Right renal cortex interstitium (tissue), 3 donors: Measurements from ENCODE around the gene B3GNT7. TPM values are rescaled to one million over a fixed set of nuclear protein-coding genes. Genes with fewer than 3 reads are reported as not detected.
"Not testable (repeated sequence)": the region's sequence is repeated elsewhere in the genome, so short reads cannot be mapped to it uniquely, and the experiment has no call there.

Experiments
- DNase-seq, 3 donors: peaks; one replicate each; pipeline ENCODE4 v3.0.0-alpha.2; 2013; ENCODE audit warnings: low read depth in 3 of 3, low spot score in 2 of 3
- polyA plus RNA-seq, 3 donors: library from polyadenylated mRNA; unstranded; fragments of 120-200 nt; gene quantifications; one replicate each; pipeline ENCODE4 v1.2.1, GENCODE V29; 2013; ENCODE audit not compliant: insufficient read length in 3 of 3

B3GNT7 gene
- polyA plus RNA-seq, 3 donors = 2.5 to 3.4 (median 2.8) TPM

GRCh38 chr2:231399046-231399852 lies 3.7 kb downstream of the B3GNT7 start:
- no peak for DNase-seq

DNA sequence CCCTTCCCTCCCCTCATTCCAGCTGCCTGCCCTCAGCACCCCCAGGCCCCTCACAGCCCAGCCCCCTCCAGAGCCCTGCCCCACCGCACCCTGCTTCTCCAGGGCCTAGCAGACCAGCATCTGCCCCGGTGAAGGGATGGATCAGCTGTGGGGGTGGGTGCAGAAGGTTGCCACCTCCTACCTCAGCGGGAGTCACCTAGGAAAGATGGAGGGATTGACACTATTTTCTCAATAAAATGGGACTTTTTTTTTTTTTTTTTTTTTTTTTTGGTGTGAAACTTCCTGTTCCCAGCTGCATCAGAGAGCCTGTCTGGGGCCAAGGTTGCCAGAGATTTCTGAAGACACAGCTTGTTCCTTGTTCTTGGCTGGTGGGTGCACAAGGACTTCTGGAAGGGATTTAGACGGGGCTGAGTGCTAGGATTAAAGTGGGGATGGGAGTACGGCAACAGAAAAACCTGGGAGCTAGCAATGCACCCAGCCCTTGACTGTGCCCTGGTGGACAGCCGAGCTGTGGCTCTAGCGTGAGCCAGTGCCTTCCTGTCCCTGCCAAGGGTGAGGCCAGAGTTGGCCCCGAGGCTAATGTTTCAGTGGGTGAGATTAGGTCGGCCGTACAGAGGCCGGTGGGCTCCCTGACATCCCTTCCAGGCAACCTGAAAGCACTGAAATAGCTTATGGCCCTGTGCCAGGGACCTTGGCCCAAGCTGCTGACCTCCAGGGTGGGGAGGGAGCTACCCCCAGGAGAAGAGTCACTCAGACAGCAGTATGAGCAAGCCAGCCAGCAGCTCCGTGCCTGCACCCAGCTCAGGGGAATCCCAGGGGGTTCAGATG lies 4.6 kb downstream of the B3GNT7 start:
- no peak for DNase-seq

GRCh38 chr2:231400681-231401080 lies 5.2 kb downstream of the B3GNT7 start:
- DNase-seq = not testable (repeated sequence)

DNA sequence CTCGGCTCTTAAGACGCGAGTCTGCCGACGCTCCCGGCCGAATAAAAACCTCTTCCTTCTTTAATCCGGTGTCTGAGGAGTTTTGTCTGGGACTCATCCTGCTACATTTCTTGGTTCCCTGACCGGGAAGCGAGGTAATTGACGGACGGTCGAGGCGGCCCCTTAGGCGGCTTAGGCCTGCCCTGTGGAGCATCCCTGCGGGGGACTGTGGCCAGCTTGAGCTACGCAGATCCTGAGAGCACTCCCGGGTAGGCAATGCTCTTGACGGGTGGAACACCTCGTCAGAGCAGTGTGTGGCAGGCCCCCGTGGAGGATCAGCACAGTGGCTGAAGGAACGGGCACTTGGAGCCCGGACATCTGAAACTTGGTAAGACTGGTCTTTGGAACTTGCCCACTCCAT lies 5.6 kb downstream of the B3GNT7 start:
- DNase-seq = not testable (repeated sequence)

DNA sequence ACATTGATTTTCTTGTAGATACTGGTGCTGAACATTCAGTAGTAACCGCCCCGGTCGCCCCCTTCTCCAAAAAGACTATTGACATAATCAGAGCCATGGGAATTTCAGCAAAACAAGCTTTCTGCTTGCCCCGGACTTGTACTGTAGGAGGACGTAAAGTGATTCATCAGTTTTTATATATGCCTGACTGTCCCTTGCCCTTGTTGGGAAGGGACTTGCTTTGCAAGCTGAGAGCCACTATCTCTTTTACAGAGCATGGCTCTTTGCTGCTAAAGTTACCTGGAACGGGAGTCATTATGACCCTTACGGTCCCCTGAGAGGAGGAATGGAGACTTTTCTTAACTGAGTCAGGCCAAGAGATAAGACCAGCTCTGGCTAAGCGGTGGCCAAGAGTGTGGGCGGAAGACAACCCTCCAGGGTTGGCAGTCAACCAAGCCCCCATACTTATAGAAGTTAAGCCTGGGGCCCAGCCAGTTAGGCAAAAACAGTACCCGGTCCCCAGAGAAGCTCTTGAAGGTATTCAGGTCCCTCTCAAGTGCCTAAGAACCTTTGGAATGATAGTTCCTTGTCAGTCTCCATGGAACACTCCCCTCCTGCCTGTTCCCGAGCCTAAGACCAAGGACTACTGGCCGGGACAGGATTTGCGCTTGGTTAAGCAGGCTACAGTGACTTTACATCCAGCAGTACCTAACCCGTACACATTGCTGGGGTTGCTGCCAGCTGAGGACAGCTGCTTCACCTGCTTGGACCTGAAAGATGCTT lies 8.1 kb downstream of the B3GNT7 start:
- not testable (repeated sequence) for DNase-seq

DNA sequence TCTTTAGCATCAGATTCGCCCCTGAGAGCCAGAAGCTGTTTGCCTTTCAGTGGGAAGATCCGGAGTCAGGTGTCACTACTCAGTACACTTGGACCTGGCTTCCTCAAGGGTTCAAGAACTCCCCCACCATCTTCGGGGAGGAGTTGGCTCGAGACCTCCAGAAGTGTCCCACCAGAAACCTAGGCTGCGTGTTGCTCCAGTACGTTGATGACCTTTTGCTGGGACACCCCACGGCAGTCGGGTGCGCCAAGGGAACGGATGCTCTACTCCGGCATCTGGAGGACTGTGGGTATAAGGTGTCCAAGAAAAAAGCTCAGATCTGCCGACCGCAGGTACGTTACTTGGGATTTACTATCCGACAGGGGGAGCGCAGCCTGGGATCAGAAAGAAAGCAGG lies 8.7 kb downstream of the B3GNT7 start:
- not testable (repeated sequence) for DNase-seq

GRCh38 chr2:231405601-231406367 lies 10.3 kb downstream of the B3GNT7 start:
- not testable (repeated sequence) for DNase-seq

DNA sequence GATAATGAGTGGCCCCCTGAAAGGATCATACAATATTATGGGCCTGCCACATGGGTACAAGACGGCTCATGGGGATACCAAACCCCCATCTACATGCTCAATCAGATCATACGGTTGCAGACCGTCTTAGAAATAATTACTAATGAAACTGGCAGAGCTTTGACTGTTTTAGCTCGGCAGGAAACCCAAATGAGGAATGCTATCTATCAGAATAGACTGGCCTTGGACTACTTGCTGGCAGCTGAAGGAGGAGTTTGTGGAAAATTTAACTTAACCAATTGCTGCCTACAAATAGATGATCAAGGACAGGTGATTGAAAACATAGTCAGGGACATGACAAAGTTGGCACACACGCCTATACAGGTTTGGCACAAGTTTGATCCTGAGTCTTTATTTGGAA lies 12.2 kb downstream of the B3GNT7 start:
- DNase-seq = not testable (repeated sequence)

- DNase-seq = not testable (repeated sequence)
Measured at GRCh38 chr2:231408304-231408703, 12.8 kb downstream of the B3GNT7 start.

- no peak for DNase-seq
Measured at GRCh38 chr2:231409776-231410175, 14.3 kb downstream of the B3GNT7 start.

- no peak for DNase-seq
Measured at GRCh38 chr2:231410293-231411004, 14.9 kb downstream of the B3GNT7 start.

- DNase-seq = no peak
Measured at GRCh38 chr2:231411237-231411636, 15.7 kb downstream of the B3GNT7 start.

DNA sequence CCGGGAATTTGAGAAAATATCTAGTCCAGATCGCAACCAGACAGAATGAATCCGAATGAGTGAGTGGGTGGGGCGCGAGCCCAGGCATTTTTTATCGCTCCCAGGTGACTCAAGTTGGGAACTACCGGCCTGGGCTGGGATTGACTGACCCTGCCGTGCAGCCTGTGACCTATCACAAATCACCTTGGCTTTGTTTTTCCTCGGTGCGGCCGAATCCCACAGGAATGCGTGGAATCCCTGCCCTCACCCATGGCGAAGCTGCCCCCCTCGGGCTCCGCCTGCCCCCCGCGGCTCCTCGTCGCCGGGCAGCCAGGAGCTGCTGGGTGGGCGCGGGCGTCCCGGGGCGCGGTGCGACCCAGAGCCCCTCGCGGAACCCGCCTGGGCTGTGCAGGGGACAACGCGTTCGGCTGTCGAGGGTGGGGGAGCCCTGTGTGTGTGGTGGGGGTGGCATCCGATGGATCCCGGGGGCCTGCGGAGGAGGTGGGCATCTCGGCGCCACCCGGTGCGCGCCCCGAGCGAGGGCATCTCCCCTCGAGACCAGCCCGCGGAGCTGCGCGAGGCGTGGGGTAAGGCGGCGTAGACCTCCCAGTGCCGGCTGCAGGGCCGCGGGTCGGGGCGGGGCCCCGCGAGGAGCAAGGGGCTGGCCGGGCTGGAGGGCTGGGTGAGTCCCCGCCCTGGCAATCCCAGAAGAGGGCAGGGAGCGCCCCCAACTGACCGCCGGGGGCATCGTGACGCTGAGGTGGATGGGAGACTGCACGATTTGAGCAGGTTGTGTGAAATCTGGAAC lies 16.5 kb downstream of the B3GNT7 start:
- DNase-seq = peak; percentile 66 to 74 (median 73)

GRCh38 chr2:231412618-231412963 lies 17.1 kb downstream of the B3GNT7 start:
- DNase-seq = no peak

GRCh38 chr2:231413456-231413855 lies 17.9 kb downstream of the B3GNT7 start:
- DNase-seq = no peak

DNA sequence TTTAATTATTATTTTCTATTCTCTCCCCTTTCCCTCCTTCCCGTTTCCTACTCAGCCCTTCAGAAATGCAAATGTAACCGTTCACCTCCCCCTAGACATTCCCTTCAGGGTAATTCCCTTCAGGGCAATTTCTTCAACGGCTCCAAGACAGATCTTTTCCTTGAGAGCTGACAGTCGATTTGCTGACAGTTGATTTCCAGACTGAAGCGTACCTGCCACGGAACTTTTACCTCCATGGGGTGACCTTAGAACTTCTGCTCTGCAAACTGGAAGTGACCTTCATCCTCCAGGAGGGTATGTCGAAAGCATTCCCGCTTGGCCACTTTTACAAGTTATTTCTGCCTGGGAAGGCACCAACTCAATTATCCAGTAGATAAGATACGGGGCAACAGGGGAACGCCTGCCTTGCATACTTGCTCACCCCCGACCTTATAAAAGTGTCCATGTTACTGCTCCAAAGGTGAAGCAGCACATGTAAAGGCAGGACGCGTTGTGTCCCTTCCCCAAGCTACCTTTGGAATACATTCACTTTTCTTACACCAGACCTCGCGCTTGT lies 18.5 kb downstream of the B3GNT7 start:
- no peak for DNase-seq

DNA sequence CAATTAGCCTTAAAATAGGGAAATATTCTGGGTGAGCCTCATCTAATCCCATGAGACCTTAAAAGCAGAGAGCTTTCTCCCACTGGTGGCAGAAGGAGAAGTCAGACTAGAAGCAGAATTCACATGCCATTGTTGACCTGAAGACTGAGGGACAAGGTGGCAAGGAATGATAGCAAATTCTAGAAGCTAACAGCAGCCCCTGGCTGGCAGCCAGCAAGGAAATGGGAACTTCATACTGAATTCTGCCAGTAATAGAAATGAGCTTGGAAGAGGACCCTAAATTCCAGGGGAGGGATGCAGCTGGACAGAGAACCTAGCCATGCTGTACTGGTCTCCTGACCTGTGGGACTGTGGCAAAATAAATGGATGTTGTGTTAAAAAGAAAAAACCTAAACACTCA lies 19.5 kb downstream of the B3GNT7 start:
- no peak for DNase-seq

GRCh38 chr2:231418820-231419640 lies 23.5 kb downstream of the B3GNT7 start:
- no peak for DNase-seq
